Cardiac muscle cell (in vitro differentiated cells and primary cell): ENCODE results near the gene ATP13A4. TPM values are rescaled to one million over a fixed set of nuclear protein-coding genes. Genes with fewer than 3 reads are reported as not detected.

Source experiments
- DNase-seq, 2 donors: peaks; one replicate each; pipeline versions ENCODE4 v3.0.0 to v3.0.0-alpha.2; 2010 to 2017; ENCODE audit warnings: low read depth in 1 of 2, low spot score in 1 of 2
- H3K27ac ChIP-seq: fragments of 200-600 bp; sonication (generic); 2 replicates; pipeline ENCODE4 v1.5.1; 2016
- H3K27me3 ChIP-seq: fragments of 200-600 bp; sonication (generic); 2 replicates; pipeline ENCODE4 v1.6.0; 2016; ENCODE audit warnings: control low read depth
- H3K36me3 ChIP-seq: fragments of 200-600 bp; sonication (generic); 2 replicates; pipeline ENCODE4 v1.5.1; 2016; ENCODE audit warnings: control low read depth
- H3K4me1 ChIP-seq: fragments of 200-600 bp; sonication (generic); 2 replicates; pipeline ENCODE4 v1.8.1; 2017; ENCODE audit warnings: low read depth, mild to moderate bottlenecking, mixed run types
- H3K4me3 ChIP-seq: fragments of 200-600 bp; sonication (generic); 2 replicates; pipeline ENCODE4 v1.5.1; 2016; ENCODE audit warnings: mild to moderate bottlenecking
- H3K9me3 ChIP-seq: fragments of 200-600 bp; sonication (generic); 2 replicates; pipeline ENCODE4 v1.5.1; 2017; ENCODE audit warnings: low read depth, mild to moderate bottlenecking, control low read depth
- CTCF ChIP-seq: IDR thresholded peaks from 2 replicates; pipeline ENCODE4 v1.5.1; 2012; ENCODE audit warnings: low read depth, mild to moderate bottlenecking, low read length
- polyA plus RNA-seq: library from polyadenylated mRNA; unstranded; fragments of >200 nt; fragmentation: Nextera tagmentation; extraction: Ambion mirVana; gene quantifications from 2 replicates; pipeline ENCODE4 v1.2.1, GENCODE V29; 2016
- total RNA-seq: library from RNA; depleted of rRNA; stranded (reverse); fragments of >200 nt; gene quantifications from 2 replicates; pipeline ENCODE4 v1.2.3, GENCODE V29; 2016

Gene ATP13A4
- total and polyA plus RNA-seq, 2 experiments from 2014 or later, result 1.0 to 3.0 TPM

GRCh38 chr3:193378706-193379105, 176.0 kb downstream of the ATP13A4 start, which contains the start of gene ATP13A5:
ATP13A5 (minus strand) TSS chr3:193378753; CDS start chr3:193378725, 28 bp downstream.
- Histone ChIP-seq H3K36me3 (no peaks in the 10 kb centered on the region), H3K4me3 (no peak within 1 kb of the TSS), H3K9me3 (no peaks in the 10 kb centered on the region), H3K27ac (no peak within 1 kb of the TSS), H3K27me3 (no peaks in the 10 kb centered on the region), H3K4me1 (no peaks in the 10 kb centered on the region)
- no peak for DNase-seq
- no peak for TF ChIP-seq CTCF

- Histone ChIP-seq H3K27me3 (no peaks in the 10 kb centered on the region), H3K36me3 (no peaks in the 10 kb centered on the region), H3K27ac (no peak overlapping the region), H3K9me3 (no peaks in the 10 kb centered on the region), H3K4me3 (no peak overlapping the region), H3K4me1 (no peaks in the 10 kb centered on the region)
- no peak for DNase-seq
- no peak for TF ChIP-seq CTCF
These were observed 177.1 kb downstream of the ATP13A4 start for GRCh38 chr3:193377591-193377990.

DNA sequence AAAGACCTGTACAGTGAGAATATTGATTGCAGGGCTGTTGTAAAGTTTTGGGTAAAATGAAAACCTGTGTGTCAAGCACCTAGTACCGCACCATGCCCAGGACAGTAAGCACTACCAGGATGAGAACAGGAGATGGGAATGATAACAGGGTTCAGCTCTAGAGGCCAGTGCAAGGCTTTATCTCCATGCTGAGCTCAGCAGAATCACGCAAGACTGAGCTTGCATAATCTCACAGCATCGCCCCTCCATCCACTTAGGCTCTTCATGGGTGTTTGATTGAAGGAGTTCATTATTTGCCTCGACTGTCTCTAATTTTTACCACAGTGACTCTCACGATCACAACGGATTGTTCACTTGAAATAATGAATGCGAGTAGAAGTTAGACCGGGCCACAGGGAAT, 179.1 kb downstream of the ATP13A4 start:
- DNase-seq, result no peak

DNA sequence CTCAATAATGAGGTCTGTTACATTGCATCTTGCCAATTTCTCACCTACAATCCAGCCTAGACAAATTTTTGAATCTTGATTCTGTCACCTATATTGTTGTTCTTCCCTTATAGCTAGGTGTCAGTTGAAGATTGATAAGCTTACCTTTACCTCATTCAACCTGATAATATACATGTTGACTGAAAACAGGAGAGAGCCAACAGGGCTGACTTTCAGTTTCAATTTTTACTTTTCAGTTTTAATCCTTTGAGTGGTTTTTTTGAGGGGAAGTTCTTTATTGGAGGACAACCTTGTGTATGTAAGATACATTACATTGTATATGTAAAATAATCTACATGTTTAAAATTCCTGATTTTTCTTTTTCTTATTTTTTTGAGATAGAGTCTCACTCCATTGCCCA, 181.9 kb downstream of the ATP13A4 start:
- H3K36me3 ChIP-seq, result no peaks in the 10 kb centered on the region
- H3K9me3 ChIP-seq, result no peaks in the 10 kb centered on the region
- H3K27me3 ChIP-seq, result no peaks in the 10 kb centered on the region
- H3K4me3 ChIP-seq, result no peak overlapping the region
- TF ChIP-seq CTCF, result no peak
- H3K27ac ChIP-seq, result no peak overlapping the region
- DNase-seq, result no peak
- H3K4me1 ChIP-seq, result no peaks in the 10 kb centered on the region

More for the DNA sequence above, 179.1 kb downstream of the ATP13A4 start:
- Histone ChIP-seq H3K4me1 (no peaks in the 10 kb centered on the region), H3K27me3 (no peaks in the 10 kb centered on the region), H3K36me3 (no peaks in the 10 kb centered on the region), H3K4me3 (no peak overlapping the region), H3K27ac (no peak overlapping the region), H3K9me3 (no peaks in the 10 kb centered on the region)
- no peak for TF ChIP-seq CTCF

GRCh38 chr3:193367868-193368267, 186.8 kb downstream of the ATP13A4 start:
- Histone ChIP-seq H3K4me1 (no peaks in the 10 kb centered on the region), H3K9me3 (no peaks in the 10 kb centered on the region), H3K4me3 (no peak overlapping the region), H3K27me3 (no peaks in the 10 kb centered on the region), H3K36me3 (no peaks in the 10 kb centered on the region), H3K27ac (no peak overlapping the region)
- TF ChIP-seq CTCF, result no peak
- DNase-seq, result no peak

GRCh38 chr3:193357291-193357690, 197.4 kb downstream of the ATP13A4 start:
- Histone ChIP-seq H3K9me3 (no peaks in the 10 kb centered on the region), H3K36me3 (no peaks in the 10 kb centered on the region), H3K27ac (no peak overlapping the region), H3K4me1 (no peaks in the 10 kb centered on the region), H3K27me3 (no peaks in the 10 kb centered on the region), H3K4me3 (no peak overlapping the region)
- DNase-seq, result no peak
- TF ChIP-seq CTCF, result no peak
